HCT116 (cell line): ENCODE data around the gene TIPRL. TPM values are rescaled to one million over a fixed set of nuclear protein-coding genes. Genes with fewer than 3 reads are reported as not detected.

ENCODE experiments used
- ATAC-seq: fragments of 200-7000 bp; cut with Tn5 transposase; 2 replicates; pipeline ENCODE4 v1.9.1; 2020; ENCODE audit warnings: mild to moderate bottlenecking, moderate library complexity
- BruUV-seq: library from RNA; stranded (reverse); fragments of 400-500 nt; replicated peaks from 2 replicates; lab custom pipeline; 2021; lab: Mats Ljungman, UMichigan
- CTCF ChIA-PET: fragments of 300-600 bp; sonication (Branson Sonifier 250); formaldehyde crosslinking; loops from one replicate; lab custom pipeline; 2021; ENCODE audit warnings: antibody characterized with exemption; lab: Charles Lee
- POLR2A ChIA-PET: fragments of 300-600, 350-600 bp; sonication (Branson Sonifier 250); formaldehyde crosslinking; loops from one replicate; lab custom pipeline; 2021; ENCODE audit warnings: antibody characterized with exemption; lab: Charles Lee
- RAD21 ChIA-PET, 2 experiments: fragments of 300-600 bp; sonication (Branson Sonifier 250); formaldehyde crosslinking; loops; one replicate each; lab custom pipeline; 2023; ENCODE audit warnings: low total read pairs in 2 of 2; ENCODE audit not compliant: uncharacterized antibody in 2 of 2, unreplicated experiment in 2 of 2, low non-redundant PET in 1 of 2; lab: Charles Lee
- DNase-seq: peaks from one replicate; pipeline ENCODE4 v3.0.0-alpha.2; 2010; ENCODE audit warnings: low read depth, low spot score
- H2AFZ ChIP-seq: fragments of 200-600 bp; shearing (Covaris generic), sonication (generic); 2 replicates; pipeline ENCODE4 v1.6.1; 2017; ENCODE audit warnings: low read depth, mixed run types, mixed read lengths, antibody characterized with exemption, low read length; ENCODE audit not compliant: poor library complexity, severe bottlenecking
- H3K27ac ChIP-seq: 2 replicates; pipeline ENCODE4 v1.5.1; 2012; ENCODE audit warnings: low read depth, low read length
- H3K27me3 ChIP-seq: fragments of 200-600 bp; sonication (generic); 2 replicates; pipeline ENCODE4 v1.6.1; 2016; ENCODE audit warnings: mixed run types, low read length, mixed read lengths; ENCODE audit not compliant: insufficient read depth
- H3K36me3 ChIP-seq, 2 experiments: fragments of 200-500 bp in 1 of 2; fragments of 200-600 bp in 1 of 2; sonication (Bioruptor generic) in 1 of 2; sonication (generic) in 1 of 2; 2 replicates each; pipeline versions ENCODE4 v1.5.1 to v1.6.1; 2014 to 2016; ENCODE audit warnings: low read length in 2 of 2, inconsistent platforms in 1 of 2, mixed read lengths in 1 of 2, mixed run types in 1 of 2; ENCODE audit not compliant: insufficient read depth in 2 of 2, control insufficient read depth in 1 of 2
- H3K4me1 ChIP-seq, 2 experiments: fragments of 200-600 bp in 1 of 2; sonication (generic) in 1 of 2; 2 replicates each; pipeline versions ENCODE4 v1.5.1 to v1.6.1; 2012 to 2017; ENCODE audit warnings: low read length in 2 of 2, inconsistent platforms in 1 of 2, mild to moderate bottlenecking in 1 of 2, mixed read lengths in 1 of 2, mixed run types in 1 of 2, moderate library complexity in 1 of 2; ENCODE audit not compliant: insufficient read depth in 2 of 2, control insufficient read depth in 1 of 2
- H3K4me2 ChIP-seq: fragments of 200-600 bp; sonication (generic); 2 replicates; pipeline ENCODE4 v1.6.1; 2017; ENCODE audit warnings: mixed run types, low read length, mixed read lengths
- H3K4me3 ChIP-seq, 2 experiments: fragments of 200-600 bp in 1 of 2; sonication (generic) in 1 of 2; replicated peaks in 1 of 2; 2 replicates each; pipeline ENCODE4 v1.5.1; 2011 to 2016; ENCODE audit warnings: low read length in 2 of 2, control low read depth in 1 of 2, low read depth in 1 of 2, mild to moderate bottlenecking in 1 of 2, mixed read lengths in 1 of 2, mixed run types in 1 of 2
- H3K79me2 ChIP-seq: fragments of 200-600 bp; sonication (generic); 2 replicates; pipeline ENCODE4 v1.6.1; 2017; ENCODE audit warnings: mild to moderate bottlenecking, mixed run types, low read length, moderate library complexity, mixed read lengths; ENCODE audit not compliant: insufficient read depth
- H3K9ac ChIP-seq: fragments of 200-600 bp; sonication (generic); 2 replicates; pipeline ENCODE4 v1.6.1; 2016; ENCODE audit warnings: low read length, mixed read lengths
- H3K9me2 ChIP-seq: fragments of 200-600 bp; sonication (generic), shearing (Covaris generic); 2 replicates; pipeline ENCODE4 v1.6.1; 2017; ENCODE audit warnings: mixed run types, mild to moderate bottlenecking, moderate library complexity; ENCODE audit not compliant: insufficient read depth
- H3K9me3 ChIP-seq, 2 experiments: fragments of 200-500 bp in 1 of 2; fragments of 200-600 bp in 1 of 2; sonication (Bioruptor generic) in 1 of 2; sonication (generic) in 1 of 2; 2 replicates each; pipeline ENCODE4 v1.6.1; 2014 to 2017; ENCODE audit warnings: low read length in 2 of 2, mixed read lengths in 2 of 2, inconsistent platforms in 1 of 2, low read depth in 1 of 2, mild to moderate bottlenecking in 1 of 2, mixed run types in 1 of 2, moderate library complexity in 1 of 2; ENCODE audit not compliant: control insufficient read depth in 1 of 2, insufficient read depth in 1 of 2
- H4K20me1 ChIP-seq: fragments of 200-600 bp; sonication (generic), shearing (Covaris generic); 2 replicates; pipeline ENCODE4 v1.6.1; 2017; ENCODE audit warnings: mixed run types, mild to moderate bottlenecking, moderate library complexity; ENCODE audit not compliant: insufficient read depth
- ATF3 ChIP-seq: IDR thresholded peaks from 2 replicates; pipeline ENCODE4 v1.6.1; 2012
- CBX3 ChIP-seq: IDR thresholded peaks from 2 replicates; pipeline ENCODE4 v1.6.1; 2012; ENCODE audit warnings: low read depth
- CEBPB ChIP-seq: IDR thresholded peaks from 2 replicates; pipeline ENCODE4 v1.6.1; 2012; ENCODE audit warnings: low read depth
- CTCF ChIP-seq, 3 experiments: fragments of 200-600 bp in 1 of 3; sonication (generic) in 1 of 3; IDR thresholded peaks in 2 of 3; conservative IDR thresholded peaks in 1 of 3; 2 replicates each; pipeline ENCODE4 v1.5.1; 2012 to 2017; ENCODE audit warnings: low read depth in 2 of 3, low read length in 2 of 3, antibody characterized with exemption in 1 of 3, borderline replicate concordance in 1 of 3, control low read depth in 1 of 3, mild to moderate bottlenecking in 1 of 3, mixed read lengths in 1 of 3, mixed run types in 1 of 3, moderate library complexity in 1 of 3; ENCODE audit not compliant: insufficient read depth in 1 of 3
- ELF1 ChIP-seq: IDR thresholded peaks from 2 replicates; pipeline ENCODE4 v1.6.1; 2012; ENCODE audit warnings: low read depth, borderline replicate concordance
- EZH2 ChIP-seq: fragments of 200-600 bp; sonication (generic); IDR thresholded peaks from 2 replicates; pipeline ENCODE4 v1.6.1; 2017; ENCODE audit warnings: antibody characterized with exemption, mixed run types
- EZH2phosphoT487 ChIP-seq: fragments of 200-600 bp; IDR thresholded peaks from 2 replicates; pipeline ENCODE4 v1.6.1; 2018; ENCODE audit warnings: antibody characterized with exemption, borderline replicate concordance
- FOSL1 ChIP-seq: IDR thresholded peaks from 2 replicates; pipeline ENCODE4 v1.6.1; 2012; ENCODE audit warnings: low read depth
- JUND ChIP-seq: IDR thresholded peaks from 2 replicates; pipeline ENCODE4 v1.6.1; 2012
- MAX ChIP-seq: IDR thresholded peaks from 2 replicates; pipeline ENCODE4 v1.6.1; 2012
- POLR2A ChIP-seq: IDR thresholded peaks from 2 replicates; pipeline ENCODE4 v1.7.0; 2011; ENCODE audit warnings: borderline replicate concordance; ENCODE audit not compliant: insufficient read depth, insufficient read length; ENCODE audit errors: extremely low read depth
- POLR2AphosphoS5 ChIP-seq: IDR thresholded peaks from 2 replicates; pipeline ENCODE4 v1.6.1; 2011; ENCODE audit warnings: mild to moderate bottlenecking, low read depth, low read length, moderate library complexity
- RAD21 ChIP-seq: IDR thresholded peaks from 2 replicates; pipeline ENCODE4 v1.6.1; 2012; ENCODE audit warnings: low read depth, mild to moderate bottlenecking
- SIN3A ChIP-seq: IDR thresholded peaks from 2 replicates; pipeline ENCODE4 v1.6.1; 2012; ENCODE audit warnings: low read depth
- SP1 ChIP-seq: IDR thresholded peaks from 2 replicates; pipeline ENCODE4 v1.6.1; 2012; ENCODE audit warnings: low read depth
- SRF ChIP-seq: IDR thresholded peaks from 2 replicates; pipeline ENCODE4 v1.6.1; 2012; ENCODE audit warnings: low read depth
- ZBTB33 ChIP-seq: IDR thresholded peaks from 2 replicates; pipeline ENCODE4 v1.6.1; 2011; ENCODE audit warnings: mild to moderate bottlenecking, low read length, moderate library complexity; ENCODE audit not compliant: insufficient replicate concordance; ENCODE audit errors: extremely low read depth
- ZNF274 ChIP-seq: fragments of 200-500 bp; sonication (Bioruptor generic); IDR thresholded peaks from 2 replicates; pipeline ENCODE4 v1.6.1; 2014; ENCODE audit warnings: mild to moderate bottlenecking, low read depth, low read length, inconsistent platforms
- intact Hi-C: fragments of 100-400 bp; cut with micrococcal nuclease; formaldehyde crosslinking; loops from 2 replicates; pipeline ENCODE4 v1.10.0; 2022
- total RNA-seq: library from RNA; stranded (reverse); gene quantifications from one replicate; pipeline ENCODE4 v1.2.1, GENCODE V29; 2021; ENCODE audit not compliant: unreplicated experiment

TIPRL gene
- total RNA-seq, 1 experiment from 2014 or later = 36.4 TPM

GRCh38 chr1:168178638-168179437, at the start of gene TIPRL (continued):
- peak; percentile 83 for TF ChIP-seq SP1
- peak; percentile 82 for TF ChIP-seq CBX3
- no peak for TF ChIP-seq EZH2phosphoT487
- TF ChIP-seq SIN3A = peak; percentile 84
- TF ChIP-seq POLR2A = no peak
- TF ChIP-seq POLR2AphosphoS5 = peak; percentile 84
- no peak; the same call in 1 of the 2 replicates for TF ChIP-seq FOSL1

GRCh38 chr1:168129933-168130332, 48.8 kb upstream of the TIPRL start:
- H3K4me1 ChIP-seq = peaks cover 2 to 3% of the 10 kb centered on the region in 2 experiments; a peak in 2 of 4 replicates
- no peaks in the 10 kb centered on the region for H3K9me2 ChIP-seq
- no peak overlapping the region for H3K4me3 ChIP-seq
- H3K4me2 ChIP-seq = no peak overlapping the region
- H3K27me3 ChIP-seq = no peaks in the 10 kb centered on the region
- H4K20me1 ChIP-seq = no peaks in the 10 kb centered on the region
- no TSS peak for BruUV-seq
- H3K27ac ChIP-seq = no peak overlapping the region
- no peaks in the 10 kb centered on the region; the same call in 1 of the 2 replicates for H3K79me2 ChIP-seq
- no peaks in the 10 kb centered on the region; a peak in 1 of 4 replicates for H3K9me3 ChIP-seq
- no peak for DNase-seq
- ChIA-PET CTCF (no interaction called here), POLR2A (no interaction called here), RAD21 (no interaction called here)
- H3K9ac ChIP-seq = no peak overlapping the region
- H3K36me3 ChIP-seq = no peaks in the 10 kb centered on the region
- peak; percentile 60 for ATAC-seq
- H2AFZ ChIP-seq = no peak overlapping the region
- TF ChIP-seq SRF (no peak), ATF3 (no peak), ELF1 (no peak), POLR2A (no peak), RAD21 (no peak), CEBPB (no peak), CBX3 (no peak), ZNF274 (no peak), MAX (no peak), JUND (no peak), CTCF (IDR thresholded peaks at IDR 0.05 in 2 of 3, conservative IDR thresholded peaks at IDR 0.05 in 1 of 3; ENCODE audit: borderline replicate concordance in 1 of 3, insufficient read depth in 1 of 3, low read depth in 2 of 3, low read length in 2 of 3) (no peak), ZBTB33 (no peak), FOSL1 (no peak), SIN3A (no peak), EZH2 (no peak), EZH2phosphoT487 (no peak)
- intact Hi-C loops = no loop called here
